Gastroesophageal sphincter (tissue), 2 donors: Measurements from ENCODE around the gene ADAM10.

Source experiments
- EP300 ChIP-seq: sonication (generic); formaldehyde crosslinking; IDR thresholded peaks from one replicate; pipeline ENCODE4 v1.6.1; 2017; ENCODE audit warnings: antibody characterized with exemption, mild to moderate bottlenecking
- POLR2AphosphoS5 ChIP-seq: sonication (generic); formaldehyde crosslinking; IDR thresholded peaks from one replicate; pipeline ENCODE4 v1.6.1; 2017; ENCODE audit warnings: antibody characterized with exemption

- TF ChIP-seq POLR2AphosphoS5, result no peak
- TF ChIP-seq EP300, result no peak
These were observed 163.6 kb downstream of the ADAM10 start for GRCh38 chr15:58585693-58586443.
